Osteocyte (in vitro differentiated cells): ENCODE results near the gene STX18. TPM values are rescaled to one million over a fixed set of nuclear protein-coding genes. Genes with fewer than 3 reads are reported as not detected.

Experiments
- DNase-seq: peaks from one replicate; pipeline ENCODE4 v3.0.0; 2021; ENCODE audit warnings: mixed read lengths; ENCODE audit not compliant: unreplicated experiment; ENCODE audit errors: extremely low spot score
- H3K27ac Mint-ChIP-seq: one replicate; pipeline ENCODE4 v1.8.0; 2021; ENCODE audit warnings: mild to moderate bottlenecking, mixed read lengths; ENCODE audit not compliant: unreplicated experiment
- H3K27me3 Mint-ChIP-seq: one replicate; pipeline ENCODE4 v1.8.0; 2021; ENCODE audit warnings: mixed read lengths; ENCODE audit not compliant: unreplicated experiment
- H3K36me3 Mint-ChIP-seq: one replicate; pipeline ENCODE4 v1.8.0; 2021; ENCODE audit warnings: mixed read lengths; ENCODE audit not compliant: unreplicated experiment
- H3K4me1 Mint-ChIP-seq: one replicate; pipeline ENCODE4 v1.8.0; 2021; ENCODE audit warnings: mixed read lengths; ENCODE audit not compliant: unreplicated experiment
- H3K4me3 Mint-ChIP-seq: one replicate; pipeline ENCODE4 v1.8.0; 2021; ENCODE audit warnings: mild to moderate bottlenecking, moderate library complexity, mixed read lengths; ENCODE audit not compliant: unreplicated experiment
- H3K9me3 Mint-ChIP-seq: one replicate; pipeline ENCODE4 v1.8.0; 2021; ENCODE audit warnings: mixed read lengths; ENCODE audit not compliant: unreplicated experiment
- CTCF ChIP-seq: fragments of 200-600 bp; sonication (generic); IDR thresholded peaks from 2 replicates; pipeline ENCODE4 v1.5.0; 2021; ENCODE audit warnings: antibody characterized with exemption, mild to moderate bottlenecking, moderate library complexity
- total RNA-seq: library from RNA; stranded (reverse); gene quantifications from 2 replicates; pipeline ENCODE4 v1.2.1, GENCODE V29; 2021

STX18 gene
- total RNA-seq, 1 donor from 2014 or later: 26.7 TPM

GRCh38 chr4:4455210-4455865, 86.5 kb downstream of the STX18 start:
- H3K9me3 Mint-ChIP-seq: no peaks in the 10 kb centered on the region
- peaks cover 45% of the 10 kb centered on the region for H3K36me3 Mint-ChIP-seq
- no peak for DNase-seq
- no peaks in the 10 kb centered on the region for H3K4me1 Mint-ChIP-seq
- no peaks in the 10 kb centered on the region for H3K27me3 Mint-ChIP-seq
- H3K4me3 Mint-ChIP-seq: no peak overlapping the region
- no peak for TF ChIP-seq CTCF
- H3K27ac Mint-ChIP-seq: no peak overlapping the region

- no peak for TF ChIP-seq CTCF
- Mint-ChIP-seq H3K9me3 (no peaks in the 10 kb centered on the region), H3K4me1 (peaks cover 8% of the 10 kb centered on the region), H3K36me3 (peaks cover 16% of the 10 kb centered on the region), H3K4me3 (no peak overlapping the region), H3K27me3 (no peaks in the 10 kb centered on the region), H3K27ac (no peak overlapping the region)
- DNase-seq: no peak
These were observed 95.4 kb downstream of the STX18 start for GRCh38 chr4:4446434-4446833.

- no peak for DNase-seq
- Mint-ChIP-seq H3K36me3 (peaks cover 12% of the 10 kb centered on the region), H3K4me3 (no peak overlapping the region), H3K27ac (no peak overlapping the region), H3K27me3 (no peaks in the 10 kb centered on the region), H3K9me3 (no peaks in the 10 kb centered on the region), H3K4me1 (peaks cover 8% of the 10 kb centered on the region)
- no peak for TF ChIP-seq CTCF
These were observed 98.0 kb downstream of the STX18 start for GRCh38 chr4:4443821-4444220.

- Mint-ChIP-seq H3K9me3 (no peaks in the 10 kb centered on the region), H3K4me1 (peaks cover 8% of the 10 kb centered on the region), H3K36me3 (peaks cover 17% of the 10 kb centered on the region), H3K27ac (no peak overlapping the region), H3K27me3 (no peaks in the 10 kb centered on the region), H3K4me3 (no peak overlapping the region)
- no peak for DNase-seq
- TF ChIP-seq CTCF: no peak
These were observed 101.4 kb downstream of the STX18 start for GRCh38 chr4:4440333-4441061.

GRCh38 chr4:4439782-4440181, 102.1 kb downstream of the STX18 start:
- TF ChIP-seq CTCF: no peak
- Mint-ChIP-seq H3K36me3 (peaks cover 19% of the 10 kb centered on the region), H3K27me3 (no peaks in the 10 kb centered on the region), H3K9me3 (no peaks in the 10 kb centered on the region), H3K4me3 (no peak overlapping the region), H3K27ac (no peak overlapping the region), H3K4me1 (peaks cover 8% of the 10 kb centered on the region)
- DNase-seq: no peak
